ENCODE data around the gene SLC35F5.

The SLC35F5 gene

GRCh38 chr2:113755035-113755834, 1.2 kb downstream of the SLC35F5 start:
- 16% methylated on average over 10 of the region's 15 CpGs for WGBS
- Histone ChIP-seq H3K4ac (ENCODE audit: low read depth in 1 of 2, low read length in 2 of 2) (no peak overlapping the region), H2BK5ac (ENCODE audit: low read depth, low read length, poor library complexity, severe bottlenecking) (no peak overlapping the region), H2BK120ac (ENCODE audit: low read depth, low read length) (no peak overlapping the region), H2AK5ac (ENCODE audit: low read length, severe bottlenecking) (no peak overlapping the region), H2BK15ac (ENCODE audit: low read depth, poor library complexity, severe bottlenecking) (no peak overlapping the region), H2AFZ (ENCODE audit: low read depth, low read length) (no peak overlapping the region), H3K36me3 (ENCODE audit: control insufficient read depth in 1 of 2, insufficient read depth in 2 of 2, low read depth in 1 of 2, low read length in 2 of 2) (peaks cover 8 to 37% of the 10 kb centered on the region in 2 experiments), H3K4me3 (ENCODE audit: insufficient read depth in 1 of 2, low read depth in 1 of 2, low read length in 2 of 2) (peak overlapping the region; percentile 83 to 98), H4K8ac (ENCODE audit: low read length) (no peak overlapping the region), H3K9ac (ENCODE audit: low read length) (peak overlapping the region; percentile 92), H3K23ac (ENCODE audit: low read length in 2 of 2) (no peak overlapping the region), H2BK12ac (ENCODE audit: low read length in 2 of 2) (no peak overlapping the region), H3K27me3 (ENCODE audit: control insufficient read depth in 1 of 2, insufficient read depth in 1 of 2, low read length in 2 of 2) (no peaks in the 10 kb centered on the region), H3K18ac (ENCODE audit: low read depth in 1 of 2, low read length in 2 of 2) (no peak overlapping the region), H3K4me1 (ENCODE audit: control insufficient read depth, insufficient read depth, low read depth, low read length) (peaks cover 5% of the 10 kb centered on the region), H3K14ac (ENCODE audit: low read length in 2 of 2) (no peak overlapping the region), H3K9me3 (ENCODE audit: control insufficient read depth, low read length) (no peaks in the 10 kb centered on the region), H3K4me2 (ENCODE audit: low read length, poor library complexity, severe bottlenecking) (peak overlapping the region; percentile 63), H3K27ac (ENCODE audit: low read length, poor library complexity, severe bottlenecking) (peak overlapping the region; percentile 85), H3K79me1 (replicated peaks; ENCODE audit: low read length, poor library complexity, severe bottlenecking) (no peaks in the 10 kb centered on the region), H4K91ac (ENCODE audit: low read length) (no peak overlapping the region)
- peak; percentile 20 for DNase-seq

- peak overlapping the region; percentile 43 for H3K4me2 ChIP-seq (ENCODE audit: low read length, poor library complexity, severe bottlenecking)
- H3K18ac ChIP-seq (ENCODE audit: low read depth in 1 of 2, low read length in 2 of 2): no peak overlapping the region
- no peak overlapping the region for H3K23ac ChIP-seq (ENCODE audit: low read length in 2 of 2)
- no peak overlapping the region for H2BK5ac ChIP-seq (ENCODE audit: low read depth, low read length, poor library complexity, severe bottlenecking)
- no peak overlapping the region for H2BK120ac ChIP-seq (ENCODE audit: low read depth, low read length)
- no peak overlapping the region for H2BK12ac ChIP-seq (ENCODE audit: low read length in 2 of 2)
- H3K9me3 ChIP-seq (ENCODE audit: control insufficient read depth, low read length): no peaks in the 10 kb centered on the region
- H4K8ac ChIP-seq (ENCODE audit: low read length): no peak overlapping the region
- H3K4me1 ChIP-seq (ENCODE audit: control insufficient read depth, insufficient read depth, low read depth, low read length): peaks cover 5% of the 10 kb centered on the region
- peak overlapping the region; percentile 92 for H3K9ac ChIP-seq (ENCODE audit: low read length)
- 100% methylated on average over 1 of the region's 8 CpGs for WGBS
- H3K4ac ChIP-seq (ENCODE audit: low read depth in 1 of 2, low read length in 2 of 2): no peak overlapping the region
- no peak overlapping the region for H2AFZ ChIP-seq (ENCODE audit: low read depth, low read length)
- no peak overlapping the region for H2BK15ac ChIP-seq (ENCODE audit: low read depth, poor library complexity, severe bottlenecking)
- no peak for DNase-seq
- H3K4me3 ChIP-seq (ENCODE audit: insufficient read depth in 1 of 2, low read depth in 1 of 2, low read length in 2 of 2): peak overlapping the region in 1 of 2 experiments; percentile 83
- no peak overlapping the region for H3K27ac ChIP-seq (ENCODE audit: low read length, poor library complexity, severe bottlenecking)
- H2AK5ac ChIP-seq (ENCODE audit: low read length, severe bottlenecking): no peak overlapping the region
- no peaks in the 10 kb centered on the region for H3K27me3 ChIP-seq (ENCODE audit: control insufficient read depth in 1 of 2, insufficient read depth in 1 of 2, low read length in 2 of 2)
- peaks cover 10 to 48% of the 10 kb centered on the region in 2 experiments for H3K36me3 ChIP-seq (ENCODE audit: control insufficient read depth in 1 of 2, insufficient read depth in 2 of 2, low read depth in 1 of 2, low read length in 2 of 2)
- peaks cover under 1% of the 10 kb centered on the region for H3K79me1 ChIP-seq (replicated peaks; ENCODE audit: low read length, poor library complexity, severe bottlenecking)
- no peak overlapping the region for H4K91ac ChIP-seq (ENCODE audit: low read length)
- no peak overlapping the region for H3K14ac ChIP-seq (ENCODE audit: low read length in 2 of 2)
Observed at GRCh38 chr2:113754160-113754559, 2.3 kb downstream of the SLC35F5 start.

- Histone ChIP-seq H2AK5ac (ENCODE audit: low read length, severe bottlenecking) (no peak overlapping the region), H2BK12ac (ENCODE audit: low read length in 2 of 2) (no peak overlapping the region), H3K4me2 (ENCODE audit: low read length, poor library complexity, severe bottlenecking) (no peak overlapping the region), H3K9ac (ENCODE audit: low read length) (no peak overlapping the region), H2BK5ac (ENCODE audit: low read depth, low read length, poor library complexity, severe bottlenecking) (no peak overlapping the region), H3K18ac (ENCODE audit: low read depth in 1 of 2, low read length in 2 of 2) (no peak overlapping the region), H3K9me3 (ENCODE audit: control insufficient read depth, low read length) (no peaks in the 10 kb centered on the region), H3K4ac (ENCODE audit: low read depth in 1 of 2, low read length in 2 of 2) (no peak overlapping the region), H3K79me1 (replicated peaks; ENCODE audit: low read length, poor library complexity, severe bottlenecking) (peaks cover 10% of the 10 kb centered on the region), H3K27me3 (ENCODE audit: control insufficient read depth in 1 of 2, insufficient read depth in 1 of 2, low read length in 2 of 2) (no peaks in the 10 kb centered on the region), H4K91ac (ENCODE audit: low read length) (no peak overlapping the region), H4K8ac (ENCODE audit: low read length) (no peak overlapping the region), H2BK120ac (ENCODE audit: low read depth, low read length) (no peak overlapping the region), H2AFZ (ENCODE audit: low read depth, low read length) (no peak overlapping the region), H3K36me3 (ENCODE audit: control insufficient read depth in 1 of 2, insufficient read depth in 2 of 2, low read depth in 1 of 2, low read length in 2 of 2) (peaks cover 21 to 85% of the 10 kb centered on the region in 2 experiments), H3K4me3 (ENCODE audit: insufficient read depth in 1 of 2, low read depth in 1 of 2, low read length in 2 of 2) (no peak overlapping the region), H2BK15ac (ENCODE audit: low read depth, poor library complexity, severe bottlenecking) (no peak overlapping the region), H3K14ac (ENCODE audit: low read length in 2 of 2) (no peak overlapping the region), H3K4me1 (ENCODE audit: control insufficient read depth, insufficient read depth, low read depth, low read length) (peaks cover 7% of the 10 kb centered on the region), H3K23ac (ENCODE audit: low read length in 2 of 2) (no peak overlapping the region), H3K27ac (ENCODE audit: low read length, poor library complexity, severe bottlenecking) (no peak overlapping the region)
- 99% methylated on average over 2 of the region's 4 CpGs for WGBS
- no peak for DNase-seq
Observed at GRCh38 chr2:113750385-113750784, 6.1 kb downstream of the SLC35F5 start.

- no peaks in the 10 kb centered on the region for H3K9me3 ChIP-seq (ENCODE audit: control insufficient read depth, low read length)
- no peak overlapping the region for H3K4ac ChIP-seq (ENCODE audit: low read depth in 1 of 2, low read length in 2 of 2)
- no peak overlapping the region for H2BK120ac ChIP-seq (ENCODE audit: low read depth, low read length)
- no peak overlapping the region for H2AFZ ChIP-seq (ENCODE audit: low read depth, low read length)
- H4K91ac ChIP-seq (ENCODE audit: low read length): no peak overlapping the region
- H3K36me3 ChIP-seq (ENCODE audit: control insufficient read depth in 1 of 2, insufficient read depth in 2 of 2, low read depth in 1 of 2, low read length in 2 of 2): peaks cover 6 to 99% of the 10 kb centered on the region in 2 experiments
- H3K4me2 ChIP-seq (ENCODE audit: low read length, poor library complexity, severe bottlenecking): no peak overlapping the region
- no peak overlapping the region for H3K9ac ChIP-seq (ENCODE audit: low read length)
- H2AK5ac ChIP-seq (ENCODE audit: low read length, severe bottlenecking): no peak overlapping the region
- no peak overlapping the region for H2BK5ac ChIP-seq (ENCODE audit: low read depth, low read length, poor library complexity, severe bottlenecking)
- H3K79me1 ChIP-seq (replicated peaks; ENCODE audit: low read length, poor library complexity, severe bottlenecking): peaks cover 7% of the 10 kb centered on the region
- no peak overlapping the region for H3K14ac ChIP-seq (ENCODE audit: low read length in 2 of 2)
- H3K27ac ChIP-seq (ENCODE audit: low read length, poor library complexity, severe bottlenecking): no peak overlapping the region
- WGBS: 71% methylated on average over 1 of the region's 1 CpG
- H2BK15ac ChIP-seq (ENCODE audit: low read depth, poor library complexity, severe bottlenecking): no peak overlapping the region
- peak; percentile 7 for DNase-seq
- no peak overlapping the region for H2BK12ac ChIP-seq (ENCODE audit: low read length in 2 of 2)
- H3K23ac ChIP-seq (ENCODE audit: low read length in 2 of 2): no peak overlapping the region
- no peak overlapping the region for H3K18ac ChIP-seq (ENCODE audit: low read depth in 1 of 2, low read length in 2 of 2)
- no peaks in the 10 kb centered on the region for H3K4me1 ChIP-seq (ENCODE audit: control insufficient read depth, insufficient read depth, low read depth, low read length)
- no peak overlapping the region for H4K8ac ChIP-seq (ENCODE audit: low read length)
- H3K4me3 ChIP-seq (ENCODE audit: insufficient read depth in 1 of 2, low read depth in 1 of 2, low read length in 2 of 2): no peak overlapping the region
- H3K27me3 ChIP-seq (ENCODE audit: control insufficient read depth in 1 of 2, insufficient read depth in 1 of 2, low read length in 2 of 2): no peaks in the 10 kb centered on the region
Observed at GRCh38 chr2:113741091-113741490, 15.4 kb downstream of the SLC35F5 start.

Data from mesenchymal stem cell (in vitro differentiated cells and primary cell).